SK-N-DZ (cell line): Measurements from ENCODE around the gene SMIM5. TPM values are rescaled to one million over a fixed set of nuclear protein-coding genes. Genes with fewer than 3 reads are reported as not detected.
"Not testable (repeated sequence)": the region's sequence is repeated elsewhere in the genome, so short reads cannot be mapped to it uniquely, and the experiment has no call there.

Experiments used
- DNase-seq: peaks from one replicate; pipeline ENCODE4 v3.0.0-alpha.2; 2015; ENCODE audit warnings: low spot score
- polyA plus RNA-seq, 2 experiments: library from polyadenylated mRNA; depleted of rRNA; stranded (reverse); fragments of >200 nt; gene quantifications; 2 replicates each; pipeline ENCODE4 v1.2.3, GENCODE V29; 2014

Gene SMIM5, protein sequence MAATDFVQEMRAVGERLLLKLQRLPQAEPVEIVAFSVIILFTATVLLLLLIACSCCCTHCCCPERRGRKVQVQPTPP
- not detected in 2 replicates for polyA plus RNA-seq (2014; cell fraction: cytosol; rRNA removed)
- polyA plus RNA-seq (2014; cell fraction: nucleus; rRNA removed): 0.14 TPM in 1 of 2 replicates, not detected in the other

DNA sequence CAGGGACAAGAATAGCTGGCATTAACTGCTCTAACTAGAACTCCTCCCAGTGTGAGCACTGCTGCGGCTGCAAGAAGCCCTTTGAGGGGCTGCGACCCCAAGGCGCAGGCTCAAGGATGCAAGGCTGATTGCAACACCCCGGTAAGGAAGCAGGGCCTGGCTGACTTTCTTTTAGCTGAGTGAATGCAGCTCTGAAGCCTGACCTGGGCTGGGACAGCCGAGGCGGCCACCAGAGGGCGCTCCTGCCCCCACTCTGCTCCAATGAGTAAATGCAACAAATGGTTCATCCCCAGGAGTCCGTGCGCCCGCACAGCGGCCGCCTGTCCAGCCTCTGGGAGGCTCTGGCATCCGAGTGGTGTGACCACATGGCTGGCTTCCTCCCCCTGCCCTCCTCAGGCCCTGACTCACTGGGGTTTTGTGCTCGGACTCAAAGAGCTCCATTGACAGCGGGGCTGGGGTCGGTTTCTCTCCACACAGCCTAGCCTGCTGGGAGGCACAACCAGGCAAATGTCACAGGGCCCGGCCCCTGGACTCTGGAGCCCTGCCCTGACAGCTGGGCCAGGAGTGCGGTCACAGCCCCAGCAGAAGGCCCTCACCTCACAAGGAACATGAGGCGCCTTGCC, at the start of gene SMIM5:
Gene SMIM5, plus strand, starts transcription at position 572 of the 623 bp plus-strand sequence. CDS start 6,768 bp downstream, outside the sequence.
- peak; percentile 73 for DNase-seq

DNA sequence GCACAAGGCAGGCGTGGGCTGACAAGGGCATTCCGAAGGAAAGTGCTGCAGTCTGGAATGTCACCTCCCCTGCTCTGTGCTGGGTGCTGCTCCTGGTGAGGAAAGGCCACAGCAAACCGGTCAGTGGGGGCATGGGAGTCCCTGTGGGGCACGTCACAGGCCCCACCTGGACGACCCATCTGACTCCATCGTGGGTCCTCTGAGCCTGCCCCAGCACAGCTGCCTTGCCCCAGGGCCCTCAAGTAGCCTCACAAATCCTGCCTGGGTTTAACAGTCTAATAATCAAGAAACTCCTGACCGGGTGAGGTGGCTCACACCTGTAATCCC, 48.4 kb upstream of the SMIM5 start:
- no peak for DNase-seq

DNA sequence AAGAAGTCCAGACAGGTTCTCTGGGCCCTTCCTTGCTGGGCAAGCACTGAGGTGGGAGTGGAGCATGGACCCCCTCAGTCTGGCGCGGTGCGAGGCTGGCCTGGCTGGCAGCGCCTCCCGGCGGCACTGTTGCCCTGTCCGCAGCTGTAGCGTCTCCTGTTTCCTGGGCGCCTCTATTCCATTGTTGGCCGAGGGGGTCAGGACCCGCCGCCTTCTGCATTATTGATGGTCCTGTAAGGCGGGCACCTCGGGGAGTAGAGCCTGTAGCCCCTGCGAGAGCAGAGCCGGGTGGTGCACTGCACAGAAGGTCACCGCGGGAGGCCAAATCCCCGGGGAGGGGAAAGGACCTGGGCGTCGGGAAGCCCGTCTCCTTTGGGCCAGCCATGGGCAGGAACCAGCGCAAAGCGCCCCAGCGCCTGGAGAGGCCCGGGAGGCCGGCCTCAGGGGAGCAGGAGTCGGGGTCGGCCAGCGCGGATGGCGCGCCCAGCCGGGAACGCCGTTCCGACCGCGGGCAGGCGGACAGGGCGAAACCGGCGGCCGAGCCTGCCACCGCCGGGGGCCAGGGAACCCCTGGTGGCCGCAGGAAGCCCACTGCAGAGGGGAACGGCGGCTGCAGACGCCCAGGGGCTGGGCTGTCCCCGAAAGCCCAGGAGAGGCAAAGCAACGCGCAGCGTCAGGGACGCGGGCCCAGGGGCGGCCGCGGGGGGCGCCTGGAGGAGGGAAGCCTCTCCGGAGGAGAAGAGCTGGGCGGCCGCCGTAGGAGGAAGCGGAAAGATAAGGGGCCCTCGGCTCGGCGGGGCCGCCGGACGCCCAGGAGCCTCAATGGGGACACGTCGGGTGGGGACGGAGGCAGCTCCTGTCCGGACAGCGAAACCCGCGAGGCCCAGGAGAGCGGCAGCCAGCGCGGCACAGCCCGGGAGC, 45.3 kb upstream of the SMIM5 start, which contains the start of gene MYO15B:
Gene MYO15B, plus strand, starts transcription at position 126 of the 921 bp plus-strand sequence. Its CDS starts 258 bp downstream, at position 384.
- peak; percentile 63 for DNase-seq

DNA sequence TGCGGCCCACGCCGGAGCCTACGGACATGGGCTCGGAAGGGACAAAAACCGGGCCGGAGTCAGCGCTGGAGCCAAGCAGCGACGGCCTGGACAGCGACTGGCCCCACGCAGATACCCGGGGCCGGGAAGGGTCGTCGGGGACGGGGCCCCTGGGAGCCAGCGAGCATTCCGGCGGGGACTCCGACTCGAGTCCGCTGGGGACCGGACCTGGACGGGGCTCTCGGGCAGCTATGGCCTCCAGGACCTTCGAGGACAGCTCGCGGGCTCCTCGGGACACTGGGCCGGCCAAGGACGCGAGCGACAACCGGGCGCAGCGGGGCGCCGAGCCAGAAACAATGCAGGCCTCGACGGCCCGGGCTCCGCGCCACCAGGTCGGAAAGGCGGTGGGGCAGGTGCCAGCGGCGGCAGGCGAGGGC, 44.6 kb upstream of the SMIM5 start:
- DNase-seq: no peak

DNA sequence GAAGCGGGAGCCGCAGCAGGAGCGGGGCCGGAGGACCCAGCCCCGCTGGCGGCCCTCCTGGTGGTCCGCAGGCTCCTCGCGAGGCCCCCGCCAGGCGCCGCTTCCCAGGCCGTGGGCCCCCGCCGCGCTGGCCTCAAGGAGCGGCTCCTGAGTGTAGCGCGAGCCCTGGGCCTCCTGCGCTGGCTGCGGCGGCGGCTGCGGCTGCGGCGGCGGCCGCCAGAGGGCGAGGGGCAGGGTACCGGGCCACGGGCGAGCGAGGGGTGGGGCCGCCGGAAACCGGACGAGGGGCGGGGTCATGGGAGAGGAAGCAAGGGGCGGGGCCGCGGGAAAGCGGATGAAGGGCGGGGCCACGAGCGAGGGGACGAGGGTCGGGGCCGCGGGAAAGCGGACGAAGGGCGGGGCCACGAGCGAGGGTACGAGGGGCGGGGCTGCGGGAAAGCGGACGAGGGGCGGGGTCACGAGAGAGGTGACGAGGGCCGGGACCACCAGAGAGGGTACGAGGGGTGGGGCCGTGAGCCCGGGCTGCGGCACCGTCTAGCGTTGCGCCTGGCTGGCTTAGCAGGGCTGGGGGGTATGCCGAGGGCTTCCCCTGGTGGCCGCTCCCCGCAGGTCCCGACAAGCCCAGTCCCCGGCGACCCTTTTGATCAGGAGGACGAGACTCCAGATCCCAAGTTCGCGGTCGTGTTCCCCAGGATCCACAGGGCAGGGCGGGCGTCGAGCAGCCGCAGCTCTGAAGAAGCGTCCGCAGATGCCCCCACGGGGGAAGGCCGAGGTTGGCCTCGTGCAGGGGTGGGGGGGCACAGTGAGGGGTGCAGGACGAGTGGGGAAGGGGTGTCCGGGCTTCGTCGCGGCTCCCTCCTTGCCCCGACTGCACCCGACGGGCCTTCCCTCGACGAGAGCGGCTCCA, 44.0 kb upstream of the SMIM5 start:
- DNase-seq: peak; percentile 84

DNA sequence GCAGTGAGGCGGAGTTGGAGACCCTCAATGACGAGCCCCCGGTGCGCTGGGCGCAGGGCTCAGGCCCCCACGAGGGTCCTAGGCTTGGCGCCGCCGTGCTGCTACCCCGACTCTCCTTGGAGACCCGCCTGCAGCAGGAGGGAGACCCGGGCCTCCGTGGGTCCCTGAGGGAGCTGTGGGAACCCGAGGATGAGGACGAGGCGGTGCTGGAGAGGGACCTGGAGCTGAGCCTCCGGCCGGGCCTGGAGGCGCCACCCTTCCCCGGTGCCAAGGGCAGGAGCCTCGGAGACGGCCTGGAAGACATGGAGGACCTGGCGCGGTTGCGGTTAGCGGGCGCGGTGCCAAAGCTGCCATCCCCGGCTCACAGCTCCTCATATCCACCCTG, 43.3 kb upstream of the SMIM5 start:
- DNase-seq: no peak

DNA sequence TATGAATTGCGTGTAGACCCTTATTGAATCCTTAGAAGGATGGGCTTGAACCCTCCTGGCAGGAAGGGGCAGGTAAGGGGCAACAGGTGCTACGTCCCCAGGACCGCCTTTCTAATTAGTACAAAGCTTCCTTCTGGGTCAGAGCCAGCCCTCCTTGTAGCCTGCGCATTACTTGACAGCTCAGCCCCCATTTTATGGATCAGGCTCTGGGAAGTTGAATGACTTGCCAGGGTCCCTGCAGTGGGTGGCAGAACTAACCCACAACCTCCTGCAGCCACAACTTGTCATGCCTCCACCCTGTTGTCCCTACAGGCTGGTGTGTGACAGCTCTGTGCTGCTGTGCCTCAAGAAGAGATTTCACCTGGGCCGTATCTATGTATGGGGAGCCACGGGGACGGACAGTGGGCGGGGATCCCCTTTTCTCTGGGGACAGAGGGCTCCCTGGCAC, 42.9 kb upstream of the SMIM5 start:
- no peak for DNase-seq

DNA sequence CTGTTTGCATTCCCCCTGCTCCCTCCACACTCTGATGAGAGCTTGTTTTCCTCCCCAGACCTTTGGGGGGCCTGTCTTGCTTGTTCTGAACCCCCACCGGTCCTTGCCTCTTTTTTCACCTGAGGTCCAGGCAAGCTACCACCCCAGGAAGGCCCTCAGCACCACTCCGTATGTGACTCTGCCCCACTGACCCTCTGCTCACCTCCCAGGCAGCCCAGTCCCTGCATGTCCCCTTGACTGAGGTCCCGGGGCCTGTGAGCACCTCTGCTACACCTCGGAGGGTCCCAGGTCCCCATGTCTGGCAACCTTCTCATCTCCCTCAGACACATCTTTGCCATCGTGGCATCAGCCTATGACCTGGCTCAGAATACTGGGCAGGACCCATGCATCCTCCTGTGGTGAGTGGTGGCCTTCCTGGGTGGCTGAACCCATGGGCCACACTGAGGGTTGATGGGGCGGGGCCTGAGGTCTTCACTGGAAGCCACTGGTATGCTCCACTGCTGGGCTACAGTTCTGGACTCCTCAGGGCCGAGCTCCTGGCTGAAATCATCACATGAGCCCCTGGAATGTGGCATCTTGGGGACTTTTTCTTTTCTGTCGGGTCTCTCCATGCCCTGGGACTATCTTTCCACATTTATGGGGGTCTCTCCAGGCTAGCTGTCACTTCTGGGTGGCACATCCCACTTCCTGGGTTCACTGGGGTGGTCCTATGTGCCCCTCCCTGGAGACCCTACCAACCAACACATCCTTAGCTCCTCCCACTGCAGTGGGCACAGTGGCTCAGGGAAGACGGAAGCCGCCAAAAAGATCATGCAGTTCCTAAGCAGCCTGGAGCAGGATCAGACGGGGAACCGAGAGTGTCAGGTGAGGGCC, 42.1 kb upstream of the SMIM5 start:
- no peak for DNase-seq

DNA sequence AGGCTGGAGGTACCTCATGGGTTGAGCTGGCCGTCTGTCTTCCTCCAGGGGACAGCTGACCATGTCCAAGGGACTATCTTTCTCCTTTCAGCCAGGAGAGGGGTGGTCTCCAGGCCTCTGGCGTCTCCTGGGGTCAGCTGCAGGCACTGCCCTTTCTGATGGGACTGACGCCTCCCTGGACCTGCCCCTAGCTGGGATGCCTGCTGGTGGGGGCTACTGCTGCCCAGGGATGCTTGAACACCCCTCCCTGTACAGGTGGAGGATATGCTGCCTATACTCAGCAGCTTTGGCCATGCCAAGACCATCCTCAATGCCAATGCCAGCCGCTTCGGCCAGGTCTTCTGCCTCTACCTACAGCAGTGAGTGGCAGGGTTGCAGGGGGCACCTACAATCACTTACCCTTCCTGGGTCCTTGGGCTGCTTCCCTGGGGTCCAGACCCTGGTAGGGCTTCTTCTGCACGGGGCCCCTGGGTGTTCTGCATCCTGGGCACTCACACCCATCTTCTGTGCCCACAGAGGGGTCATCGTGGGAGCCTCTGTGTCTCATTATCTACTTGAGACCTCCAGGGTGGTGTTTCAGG, 41.4 kb upstream of the SMIM5 start:
- DNase-seq: no peak

DNA sequence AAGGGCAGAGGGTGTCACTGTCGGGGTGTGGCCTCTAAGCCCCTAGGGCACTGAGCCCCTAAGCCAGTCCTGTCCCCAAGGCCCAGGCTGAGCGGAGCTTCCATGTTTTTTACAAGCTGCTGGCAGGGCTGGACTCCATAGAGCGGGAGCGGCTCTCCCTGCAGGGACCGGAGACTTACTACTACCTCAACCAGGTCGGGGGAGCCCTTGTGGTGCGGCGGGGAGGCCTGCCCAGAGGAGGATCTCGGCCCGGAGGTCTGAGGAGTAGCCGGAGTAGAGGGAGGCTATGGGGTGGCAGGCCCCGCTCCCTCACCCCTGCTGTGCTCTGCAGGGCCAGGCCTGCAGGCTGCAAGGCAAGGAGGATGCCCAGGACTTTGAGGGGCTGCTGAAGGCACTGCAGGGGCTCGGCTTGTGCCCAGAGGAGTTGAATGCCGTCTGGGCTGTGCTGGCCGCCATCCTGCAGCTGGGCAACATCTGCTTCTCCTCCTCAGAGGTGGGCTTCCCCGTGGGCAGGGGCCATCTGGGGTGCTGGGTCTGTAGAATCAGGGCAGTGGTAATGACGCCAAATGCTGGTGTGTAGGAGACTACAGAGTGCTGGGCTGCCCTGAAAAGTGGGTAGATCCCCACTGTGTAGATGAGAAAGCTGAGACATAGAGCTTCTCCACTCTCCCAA, 40.8 kb upstream of the SMIM5 start:
- no peak for DNase-seq

DNA sequence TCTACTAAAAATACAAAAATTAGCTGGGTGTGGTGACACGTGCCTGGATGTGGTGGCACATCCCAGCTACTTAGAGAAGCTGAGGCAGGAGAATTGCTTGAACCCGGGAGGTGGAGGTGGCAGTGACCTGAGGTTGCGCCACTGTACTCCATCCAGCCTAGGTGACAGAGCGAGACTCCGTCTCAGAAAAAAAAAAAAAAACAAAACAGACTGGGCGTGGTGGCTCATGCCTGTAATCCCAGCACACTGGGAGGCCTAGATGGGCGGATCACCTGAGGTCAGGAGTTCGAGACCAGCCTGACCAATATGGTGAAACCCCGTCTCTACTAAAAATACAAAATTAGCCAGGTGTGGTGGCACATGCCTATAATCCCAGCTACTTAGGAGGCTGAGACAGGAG, 39.8 kb upstream of the SMIM5 start:
- DNase-seq: not testable (repeated sequence)

DNA sequence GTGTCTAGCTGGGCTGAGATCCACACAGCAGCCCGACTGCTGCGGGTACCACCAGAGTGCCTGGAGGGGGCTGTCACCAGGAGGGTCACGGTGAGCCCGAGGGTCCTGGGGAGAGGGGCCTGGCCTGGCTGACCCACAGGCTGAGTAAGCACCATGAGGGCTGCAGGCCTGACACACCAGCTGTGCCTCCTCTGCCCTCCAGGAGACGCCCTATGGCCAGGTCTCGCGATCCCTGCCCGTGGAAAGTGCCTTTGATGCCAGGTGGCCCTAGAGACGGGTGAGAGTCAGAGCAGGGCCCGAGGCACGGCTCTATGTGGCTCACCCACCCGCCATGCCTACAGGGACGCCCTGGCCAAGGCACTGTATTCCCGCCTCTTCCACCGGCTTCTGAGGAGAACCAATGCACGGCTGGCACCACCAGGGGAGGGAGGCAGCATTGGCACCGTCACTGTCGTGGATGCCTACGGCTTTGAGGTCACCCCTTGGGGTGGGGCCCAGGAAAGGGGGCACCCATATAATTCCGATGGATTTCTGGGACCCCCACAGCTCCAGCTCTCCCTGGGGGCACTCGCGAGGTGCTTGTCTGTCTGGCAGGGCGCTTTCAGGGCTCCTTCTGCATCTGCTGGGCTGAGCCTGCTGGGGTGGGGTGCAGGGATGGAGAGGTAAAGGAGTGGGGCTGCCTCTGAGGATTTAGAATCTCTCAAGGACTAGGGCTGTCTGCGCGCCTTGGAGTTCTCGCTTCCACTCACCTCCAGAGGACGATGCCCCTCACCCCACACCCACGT, 38.5 kb upstream of the SMIM5 start:
- no peak for DNase-seq

DNA sequence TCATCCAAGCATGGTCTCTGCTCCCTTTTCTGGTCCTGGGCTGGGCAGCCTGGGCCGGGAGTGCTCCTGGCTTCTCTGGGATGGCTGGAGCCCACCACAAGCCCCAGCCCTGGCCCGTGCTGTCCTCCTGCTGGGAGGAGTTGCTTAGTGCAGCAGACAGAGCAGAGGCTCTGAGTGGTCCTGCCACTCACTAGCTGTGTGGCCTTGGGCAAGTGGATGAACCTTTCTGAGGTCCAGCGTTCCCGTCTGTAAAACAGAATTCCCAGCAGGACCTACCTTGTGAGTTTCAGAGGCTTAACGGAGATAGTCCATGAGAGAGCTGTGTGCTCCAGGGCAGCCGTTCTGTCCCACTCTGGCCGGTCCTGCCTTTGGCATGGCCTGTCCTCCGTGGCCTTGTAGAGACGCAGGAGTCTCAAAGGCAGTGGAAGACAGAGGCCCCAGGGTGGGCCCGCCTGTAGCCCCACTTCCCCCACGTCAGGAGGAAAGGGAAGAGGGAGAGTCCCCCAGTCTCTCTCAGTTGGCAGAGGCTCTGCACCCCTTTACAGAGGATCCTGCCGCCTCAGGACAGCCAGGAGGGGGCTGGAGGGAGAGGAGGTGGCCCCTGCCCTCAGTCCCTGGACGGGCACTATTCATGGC, 37.8 kb upstream of the SMIM5 start:
- DNase-seq: no peak

DNA sequence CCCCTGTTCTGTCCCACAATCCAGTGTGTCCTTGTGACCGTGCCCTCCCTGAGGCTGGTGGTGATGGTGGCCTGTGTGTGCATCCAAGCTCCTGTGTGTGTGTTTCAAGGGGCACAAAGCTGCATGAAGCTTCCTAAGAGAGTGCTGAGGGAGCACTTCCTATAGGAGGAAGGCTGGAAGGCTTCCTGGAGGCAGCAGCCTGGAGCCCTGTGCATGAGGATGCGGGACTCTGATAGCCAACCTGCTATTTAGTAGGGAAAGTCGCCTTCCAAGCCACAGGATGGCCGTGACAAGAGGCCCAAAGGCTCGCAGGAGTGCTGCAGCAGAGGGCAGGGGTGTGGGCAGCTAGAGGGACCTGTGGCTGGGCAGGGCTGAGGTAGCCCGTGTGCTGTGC, 37.3 kb upstream of the SMIM5 start:
- DNase-seq: no peak

DNA sequence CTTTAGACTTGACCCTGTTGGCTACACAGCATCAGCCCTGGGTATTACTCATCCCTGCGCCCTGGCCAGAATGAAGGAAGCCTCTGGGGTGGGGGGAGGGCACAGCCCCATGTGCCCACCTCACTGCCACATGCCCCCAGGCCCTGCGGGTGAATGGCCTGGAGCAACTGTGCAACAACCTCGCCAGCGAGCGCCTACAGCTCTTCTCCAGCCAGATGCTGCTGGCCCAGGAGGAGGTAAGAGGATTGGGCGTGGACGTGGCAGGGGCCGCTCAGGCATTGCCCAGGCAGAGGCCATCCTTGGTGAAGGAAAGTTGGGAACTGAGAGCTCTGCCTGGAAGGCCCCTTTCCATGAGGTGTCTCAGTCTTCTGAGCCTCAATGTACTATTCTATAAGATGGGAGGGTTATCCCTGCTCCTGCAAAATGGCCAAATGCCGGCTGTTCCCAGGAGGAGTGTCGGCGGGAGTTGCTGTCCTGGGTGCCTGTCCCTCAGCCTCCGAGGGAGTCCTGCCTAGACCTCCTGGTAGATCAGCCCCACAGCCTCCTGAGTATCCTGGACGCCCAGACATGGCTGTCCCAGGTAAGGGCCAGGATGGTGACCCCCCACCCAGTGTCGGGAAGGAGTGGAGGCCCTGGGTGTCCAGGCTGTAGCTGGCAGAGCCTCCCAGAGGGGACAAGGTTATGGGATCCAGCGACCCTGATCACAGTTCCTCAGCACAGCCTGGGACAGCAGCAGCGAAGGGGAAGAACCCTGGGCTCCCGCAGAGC, 36.7 kb upstream of the SMIM5 start:
- no peak for DNase-seq

DNA sequence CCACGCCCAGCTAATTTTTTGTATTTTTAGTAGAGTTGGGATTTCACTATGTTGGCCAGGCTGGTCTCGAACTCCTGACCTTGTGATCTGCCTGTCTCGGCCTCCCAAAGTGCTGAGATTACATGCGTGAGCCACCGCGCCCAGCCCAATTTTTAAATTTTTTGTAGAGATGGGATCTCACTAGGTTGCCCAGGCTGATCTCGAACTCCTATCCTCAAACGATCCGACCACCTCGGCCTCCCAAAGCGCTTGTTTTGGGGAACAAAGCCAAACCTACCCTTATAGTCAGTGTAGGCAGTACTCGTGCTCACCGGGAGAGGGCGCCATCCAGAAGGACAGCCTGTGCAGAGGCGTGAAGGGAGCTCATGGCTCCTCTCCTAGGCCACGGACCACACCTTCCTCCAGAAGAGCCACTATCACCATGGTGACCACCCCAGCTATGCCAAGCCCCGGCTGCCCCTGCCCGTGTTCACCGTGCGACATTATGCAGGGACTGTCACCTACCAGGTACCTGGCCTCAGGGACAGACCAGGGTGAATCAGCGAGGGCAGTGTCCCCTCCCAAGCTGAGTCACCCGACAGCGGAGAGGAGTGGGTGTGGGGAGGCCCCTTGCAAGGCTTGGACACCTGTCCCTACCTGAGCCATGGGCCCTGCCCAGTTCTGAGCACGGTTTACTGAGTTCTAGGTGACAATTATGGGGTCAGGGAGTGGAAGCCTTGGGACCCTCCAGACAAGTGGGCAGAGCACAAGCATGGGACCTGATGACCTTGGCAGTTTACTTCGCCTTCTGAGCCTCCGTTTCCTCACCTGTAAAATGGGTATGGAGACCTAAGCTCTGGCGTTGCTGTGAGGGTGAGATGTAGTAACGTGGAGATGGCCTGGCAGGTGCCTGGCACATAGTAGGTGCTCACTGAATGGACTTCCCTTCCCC, 31.9 kb upstream of the SMIM5 start:
- peak; percentile 55 for DNase-seq
